ENCODE measurements around the gene EDC4. TPM values are rescaled to one million over a fixed set of nuclear protein-coding genes. Genes with fewer than 3 reads are reported as not detected.

Gene EDC4
- total and polyA plus RNA-seq, 2 of the 13 experiments (the other 11 are each of a cell fraction or from before 2014, with no cell fraction given), result 51.4 to 59.1 TPM

DNA sequence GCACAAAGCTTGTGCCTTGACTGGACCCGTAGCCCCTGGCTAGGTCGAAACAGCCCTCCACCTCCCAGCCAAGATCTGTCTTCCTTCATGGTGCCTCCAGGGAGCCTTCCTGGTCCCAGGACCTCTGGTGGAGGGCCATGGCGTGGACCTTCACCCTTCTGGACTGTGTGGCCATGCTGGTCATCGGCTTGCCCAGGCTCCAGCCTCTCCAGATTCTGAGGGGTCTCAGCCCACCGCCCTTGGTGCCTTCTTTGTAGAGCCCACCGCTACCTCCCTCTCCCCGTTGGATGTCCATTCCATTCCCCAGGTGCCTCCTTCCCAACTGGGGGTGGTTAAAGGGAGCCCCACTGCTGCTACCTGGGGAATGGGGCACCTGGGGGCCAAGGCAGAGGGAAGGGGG, 55.3 kb downstream of the EDC4 start (continued):
- TF ChIP-seq, protein P1, sequence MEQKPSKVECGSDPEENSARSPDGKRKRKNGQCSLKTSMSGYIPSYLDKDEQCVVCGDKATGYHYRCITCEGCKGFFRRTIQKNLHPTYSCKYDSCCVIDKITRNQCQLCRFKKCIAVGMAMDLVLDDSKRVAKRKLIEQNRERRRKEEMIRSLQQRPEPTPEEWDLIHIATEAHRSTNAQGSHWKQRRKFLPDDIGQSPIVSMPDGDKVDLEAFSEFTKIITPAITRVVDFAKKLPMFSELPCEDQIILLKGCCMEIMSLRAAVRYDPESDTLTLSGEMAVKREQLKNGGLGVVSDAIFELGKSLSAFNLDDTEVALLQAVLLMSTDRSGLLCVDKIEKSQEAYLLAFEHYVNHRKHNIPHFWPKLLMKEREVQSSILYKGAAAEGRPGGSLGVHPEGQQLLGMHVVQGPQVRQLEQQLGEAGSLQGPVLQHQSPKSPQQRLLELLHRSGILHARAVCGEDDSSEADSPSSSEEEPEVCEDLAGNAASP (CRISPR knock-in tag; IDR thresholded peaks at IDR 0.05; ENCODE audit: borderline replicate concordance), result no peak
- no peak for TF ChIP-seq MEIS2 (CRISPR knock-in tag; IDR thresholded peaks at IDR 0.05)
- no peak for TF ChIP-seq FOXK1 (CRISPR knock-in tag; IDR thresholded peaks at IDR 0.05; ENCODE audit: borderline replicate concordance, low read depth)
- no peak for TF ChIP-seq ZIK1 (CRISPR knock-in tag; IDR thresholded peaks at IDR 0.05; ENCODE audit: borderline replicate concordance, low read depth)
- no peak for TF ChIP-seq ZNF773 (CRISPR knock-in tag; IDR thresholded peaks at IDR 0.05; ENCODE audit: borderline replicate concordance)
- TF ChIP-seq CREM (IDR thresholded peaks at IDR 0.05), result no peak
- TF ChIP-seq CREM (CRISPR knock-in tag; IDR thresholded peaks at IDR 0.05), result 0 out of 2 replicates have a peak, but pooled peaks have one; percentile 25
- TF ChIP-seq POLR2A (IDR thresholded peaks at IDR 0.05; ENCODE audit: insufficient read depth in 1 of 2, low read depth in 2 of 2, low read length in 2 of 2), result peak in 1 of 2 experiments; percentile 25; a peak in 1 of 4 replicates
- TF ChIP-seq, protein P2, sequence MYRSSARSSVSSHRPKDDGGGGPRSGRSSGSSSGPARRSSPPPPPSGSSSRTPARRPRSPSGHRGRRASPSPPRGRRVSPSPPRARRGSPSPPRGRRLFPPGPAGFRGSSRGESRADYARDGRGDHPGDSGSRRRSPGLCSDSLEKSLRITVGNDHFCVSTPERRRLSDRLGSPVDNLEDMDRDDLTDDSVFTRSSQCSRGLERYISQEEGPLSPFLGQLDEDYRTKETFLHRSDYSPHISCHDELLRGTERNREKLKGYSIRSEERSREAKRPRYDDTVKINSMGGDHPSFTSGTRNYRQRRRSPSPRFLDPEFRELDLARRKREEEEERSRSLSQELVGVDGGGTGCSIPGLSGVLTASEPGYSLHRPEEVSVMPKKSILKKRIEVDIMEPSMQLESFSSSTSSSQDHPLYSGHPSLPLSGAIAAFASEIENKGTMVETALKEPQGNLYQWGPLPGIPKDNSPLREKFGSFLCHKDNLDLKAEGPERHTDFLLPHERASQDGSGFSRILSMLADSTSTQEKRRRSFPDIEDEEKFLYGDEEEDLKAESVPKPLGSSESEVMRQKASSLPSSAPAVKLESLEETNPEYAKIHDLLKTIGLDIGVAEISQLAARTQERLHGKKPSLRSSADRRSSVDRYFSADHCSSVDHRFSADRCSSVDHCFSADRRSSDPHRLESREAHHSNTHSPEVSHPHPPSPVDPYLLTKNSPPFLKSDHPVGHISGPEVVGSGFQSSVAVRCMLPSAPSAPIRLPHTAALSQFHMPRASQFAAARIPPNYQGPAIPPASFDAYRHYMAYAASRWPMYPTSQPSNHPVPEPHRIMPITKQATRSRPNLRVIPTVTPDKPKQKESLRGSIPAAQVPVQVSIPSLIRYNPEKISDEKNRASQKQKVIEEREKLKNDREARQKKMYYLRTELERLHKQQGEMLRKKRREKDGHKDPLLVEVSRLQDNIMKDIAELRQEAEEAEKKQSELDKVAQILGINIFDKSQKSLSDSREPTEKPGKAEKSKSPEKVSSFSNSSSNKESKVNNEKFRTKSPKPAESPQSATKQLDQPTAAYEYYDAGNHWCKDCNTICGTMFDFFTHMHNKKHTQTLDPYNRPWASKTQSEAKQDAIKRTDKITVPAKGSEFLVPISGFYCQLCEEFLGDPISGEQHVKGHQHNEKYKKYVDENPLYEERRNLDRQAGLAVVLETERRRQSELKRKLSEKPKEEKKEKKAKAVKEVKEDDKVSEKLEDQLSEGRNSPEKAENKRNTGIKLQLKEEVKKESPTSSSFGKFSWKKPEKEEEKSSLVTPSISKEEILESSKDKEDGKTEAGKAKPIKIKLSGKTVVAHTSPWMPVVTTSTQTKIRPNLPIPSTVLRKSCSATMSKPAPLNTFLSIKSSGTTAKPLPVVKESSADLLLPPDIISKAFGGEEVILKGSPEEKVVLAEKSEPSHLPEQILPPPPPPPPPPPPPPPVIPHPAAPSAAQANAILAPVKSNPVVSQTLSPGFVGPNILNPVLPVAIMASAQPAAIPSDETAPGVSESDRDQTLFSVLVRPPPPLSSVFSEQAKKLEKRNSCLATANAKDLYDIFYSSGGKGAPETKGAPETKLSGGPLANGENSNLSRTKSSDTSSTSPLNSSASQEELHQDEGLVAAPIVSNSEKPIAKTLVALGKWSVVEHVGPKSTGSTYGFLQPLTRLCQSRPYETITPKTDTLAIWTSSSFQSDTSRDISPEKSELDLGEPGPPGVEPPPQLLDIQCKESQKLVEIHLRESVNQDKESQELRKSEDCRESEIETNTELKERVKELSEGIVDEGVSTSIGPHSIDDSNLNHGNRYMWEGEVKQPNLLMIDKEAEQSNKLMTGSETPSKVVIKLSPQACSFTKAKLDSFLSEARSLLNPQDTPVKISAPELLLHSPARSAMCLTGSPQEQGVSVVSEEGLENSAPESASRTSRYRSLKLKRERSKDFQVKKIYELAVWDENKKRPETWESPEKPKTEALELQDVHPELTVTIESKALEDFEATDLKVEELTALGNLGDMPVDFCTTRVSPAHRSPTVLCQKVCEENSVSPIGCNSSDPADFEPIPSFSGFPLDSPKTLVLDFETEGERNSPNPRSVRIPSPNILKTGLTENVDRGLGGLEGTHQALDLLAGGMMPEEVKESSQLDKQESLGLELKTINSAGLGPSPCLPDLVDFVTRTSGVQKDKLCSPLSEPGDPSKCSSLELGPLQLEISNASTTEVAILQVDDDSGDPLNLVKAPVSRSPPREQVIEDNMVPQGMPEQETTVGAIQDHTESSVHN (CRISPR knock-in tag; IDR thresholded peaks at IDR 0.05), result 0 out of 2 replicates have a peak, but pooled peaks have one; percentile 53
- no peak for TF ChIP-seq RARG (CRISPR knock-in tag; IDR thresholded peaks at IDR 0.05; ENCODE audit: low read depth)
- TF ChIP-seq TGIF2 (CRISPR knock-in tag; IDR thresholded peaks at IDR 0.05), result no peak
- TF ChIP-seq ZFX (CRISPR knock-in tag; IDR thresholded peaks at IDR 0.05; ENCODE audit: low read depth), result peak; percentile 3; the same call in 1 of the 2 replicates
- TF ChIP-seq ZNF33A (CRISPR knock-in tag; IDR thresholded peaks at IDR 0.05; ENCODE audit: borderline replicate concordance), result no peak
- no peak for TF ChIP-seq ZNF556 (CRISPR knock-in tag; IDR thresholded peaks at IDR 0.05; ENCODE audit: borderline replicate concordance)
- no peak for TF ChIP-seq ZNF580 (CRISPR knock-in tag; IDR thresholded peaks at IDR 0.05; ENCODE audit: borderline replicate concordance, low read depth)
- TF ChIP-seq TOPORS (CRISPR knock-in tag; IDR thresholded peaks at IDR 0.05), result no peak
- TF ChIP-seq ZC3H4 (CRISPR knock-in tag; IDR thresholded peaks at IDR 0.05; ENCODE audit: borderline replicate concordance), result no peak
